ENCODE data around the gene ESPN. TPM values are rescaled to one million over a fixed set of nuclear protein-coding genes. Genes with fewer than 3 reads are reported as not detected.
A peak's percentile ranks its signal among the peaks of the same experiment; 100 is the strongest.
"Not testable (repeated sequence)": the region's sequence is repeated elsewhere in the genome, so short reads cannot be mapped to it uniquely, and the experiment has no call there.

ESPN gene
- total RNA-seq, 1 experiment from 2014 or later: 0.07 TPM

- in situ Hi-C loops (cut with HindIII; ENCODE audit: low sequenced_read_pairs): no loop called here
- DNase-seq (ENCODE audit: low spot score): no peak
Observed at GRCh38 chr1:6443339-6444115, 19.0 kb downstream of the ESPN start.

DNA sequence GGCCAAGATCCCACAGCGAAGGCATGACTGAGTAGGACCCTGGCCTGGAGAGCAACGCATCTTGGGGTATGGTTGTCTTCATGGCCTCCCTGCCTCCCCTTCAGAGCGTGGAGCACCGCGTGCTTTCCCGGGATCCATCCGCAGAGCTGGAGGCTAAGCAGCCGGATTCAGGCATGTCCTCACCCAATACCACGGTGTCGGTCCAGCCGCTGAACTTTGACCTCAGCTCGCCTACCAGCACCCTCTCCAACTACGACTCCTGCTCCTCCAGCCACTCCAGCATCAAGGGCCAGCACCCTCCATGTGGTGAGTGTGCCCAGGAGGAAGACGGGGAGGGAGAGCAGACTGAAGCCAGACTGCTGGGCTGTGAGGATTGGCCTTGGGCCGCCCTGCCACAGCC, 19.8 kb downstream of the ESPN start:
- in situ Hi-C loops (cut with HindIII; ENCODE audit: low sequenced_read_pairs): no loop called here
- DNase-seq (ENCODE audit: low spot score): no peak

- in situ Hi-C loops (cut with HindIII; ENCODE audit: low sequenced_read_pairs): no loop called here
- peak; percentile 78 for DNase-seq (ENCODE audit: low spot score)
Observed at GRCh38 chr1:6445062-6445763, 20.6 kb downstream of the ESPN start.

DNA sequence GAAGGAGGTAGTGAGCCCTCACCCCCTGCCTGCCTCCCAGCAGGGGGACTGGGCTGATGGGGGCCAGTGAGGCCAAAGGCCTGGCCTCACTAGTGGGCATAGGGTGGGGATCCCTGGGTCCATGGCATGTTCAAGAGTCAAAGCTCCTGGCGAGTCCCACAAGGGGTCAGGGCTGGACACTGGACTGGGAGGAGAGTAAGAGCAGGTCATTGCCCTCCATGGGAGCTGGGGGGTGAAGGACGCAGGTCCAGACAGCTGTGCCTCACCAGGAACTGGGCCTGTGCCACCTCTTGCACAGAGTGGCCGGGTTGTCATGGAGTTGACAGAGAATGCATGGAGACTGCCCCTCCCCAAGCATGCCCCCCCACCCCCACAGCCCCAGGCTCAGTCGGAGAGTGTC, 21.4 kb downstream of the ESPN start:
- DNase-seq (ENCODE audit: low spot score); in situ Hi-C loops (cut with HindIII; ENCODE audit: low sequenced_read_pairs): not testable (repeated sequence)

GRCh38 chr1:6446665-6447015, 22.1 kb downstream of the ESPN start:
- in situ Hi-C loops (cut with HindIII; ENCODE audit: low sequenced_read_pairs): no loop called here
- DNase-seq (ENCODE audit: low spot score): no peak

DNA sequence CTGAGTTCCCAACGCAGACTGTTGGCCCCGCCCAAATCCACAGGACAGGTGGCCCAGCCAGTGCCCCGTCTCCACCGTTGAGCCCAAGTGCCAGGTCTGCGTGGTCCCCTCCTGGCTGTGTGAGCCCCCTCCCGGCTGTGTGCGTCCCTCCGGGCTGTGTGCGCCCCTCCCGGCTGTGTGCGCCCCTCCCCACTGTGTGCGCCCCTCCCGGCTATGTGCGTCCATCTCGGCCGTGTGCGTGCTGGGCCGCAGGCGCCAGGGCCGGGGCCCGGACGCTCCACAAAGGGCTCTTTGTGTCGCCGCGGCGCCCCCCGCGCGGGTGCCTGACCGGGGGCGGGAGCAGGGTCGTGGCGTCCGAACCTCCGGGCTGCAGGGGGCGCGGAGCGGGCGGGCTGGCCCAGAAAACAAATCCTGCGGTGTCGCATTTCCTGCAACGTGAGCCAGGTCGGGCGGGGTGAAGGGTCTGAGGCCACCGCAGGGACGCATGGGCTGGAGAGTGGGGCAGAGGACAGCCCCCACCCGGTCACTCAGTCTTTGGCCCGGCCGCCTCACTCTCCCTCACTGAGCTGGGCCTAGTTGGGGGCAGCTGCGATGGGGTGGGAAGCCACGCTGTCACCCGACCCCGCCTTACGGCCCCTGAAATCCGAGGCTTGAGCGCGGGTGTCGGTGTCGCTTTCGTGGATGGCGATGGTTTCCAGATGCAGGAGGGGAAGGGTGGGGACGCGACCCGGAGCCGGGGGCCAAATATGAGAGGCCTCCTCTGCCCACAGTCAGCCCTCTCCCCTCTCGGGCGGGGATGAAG, 22.6 kb downstream of the ESPN start:
- in situ Hi-C loops (cut with HindIII; ENCODE audit: low sequenced_read_pairs): no loop called here
- no peak for DNase-seq (ENCODE audit: low spot score)

DNA sequence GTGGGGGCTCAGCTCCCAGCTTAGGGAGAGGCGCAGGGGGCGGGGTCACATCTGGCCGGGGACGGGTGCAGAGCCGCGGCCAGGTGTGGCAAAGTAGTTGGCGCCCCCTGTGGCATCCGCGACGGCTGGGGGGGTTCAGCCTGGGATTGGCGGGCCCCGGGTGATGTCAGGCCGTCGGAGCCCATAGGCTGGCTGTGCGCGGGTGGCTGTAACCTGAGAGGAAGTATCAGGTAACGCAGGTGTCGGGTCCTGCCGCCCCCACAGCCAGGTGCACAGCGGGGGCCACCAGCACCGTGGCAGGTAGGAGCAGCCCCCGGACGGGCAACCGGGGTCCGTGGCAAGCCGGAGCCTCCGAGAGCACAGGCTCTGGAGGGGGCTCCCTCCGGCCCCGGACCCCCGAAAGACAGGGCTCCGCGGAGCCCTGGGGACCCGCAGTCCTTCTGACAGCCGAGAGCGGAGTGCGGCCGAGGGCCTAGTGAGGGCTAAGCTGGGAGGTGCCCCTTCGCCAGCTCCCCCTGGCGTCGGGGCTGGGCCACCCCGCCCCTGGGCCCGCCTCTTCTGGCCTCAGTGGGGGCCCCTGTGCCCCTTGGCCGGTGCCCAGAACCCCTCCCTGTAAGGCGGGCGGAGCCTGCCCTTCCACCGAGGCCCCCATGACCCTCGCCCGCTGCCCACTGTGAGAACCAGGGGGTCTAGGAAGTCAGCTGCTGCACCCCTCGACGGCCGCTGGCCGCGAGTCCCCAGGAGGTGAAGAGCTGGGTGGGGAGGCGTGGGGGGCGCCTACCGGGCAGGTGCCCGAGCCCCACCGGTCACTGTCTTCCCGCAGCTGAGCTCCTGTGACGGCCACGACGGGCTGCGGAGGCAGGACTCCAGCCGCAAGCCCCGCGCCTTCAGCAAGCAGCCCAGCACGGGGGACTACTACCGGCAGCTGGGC, 23.5 kb downstream of the ESPN start:
- DNase-seq (ENCODE audit: low spot score): no peak
- in situ Hi-C loops (cut with HindIII; ENCODE audit: low sequenced_read_pairs): no loop called here

- peak; percentile 37 for DNase-seq (ENCODE audit: low spot score)
- in situ Hi-C loops (cut with HindIII; ENCODE audit: low sequenced_read_pairs): no loop called here
Observed at GRCh38 chr1:6448749-6449631, 24.4 kb downstream of the ESPN start.

- no peak for DNase-seq (ENCODE audit: low spot score)
- in situ Hi-C loops (cut with HindIII; ENCODE audit: low sequenced_read_pairs): no loop called here
Observed at GRCh38 chr1:6450005-6450450, 25.5 kb downstream of the ESPN start.

- DNase-seq (ENCODE audit: low spot score); in situ Hi-C loops (cut with HindIII; ENCODE audit: low sequenced_read_pairs): not testable (repeated sequence)
Observed at GRCh38 chr1:6450486-6450885, 25.9 kb downstream of the ESPN start.

DNA sequence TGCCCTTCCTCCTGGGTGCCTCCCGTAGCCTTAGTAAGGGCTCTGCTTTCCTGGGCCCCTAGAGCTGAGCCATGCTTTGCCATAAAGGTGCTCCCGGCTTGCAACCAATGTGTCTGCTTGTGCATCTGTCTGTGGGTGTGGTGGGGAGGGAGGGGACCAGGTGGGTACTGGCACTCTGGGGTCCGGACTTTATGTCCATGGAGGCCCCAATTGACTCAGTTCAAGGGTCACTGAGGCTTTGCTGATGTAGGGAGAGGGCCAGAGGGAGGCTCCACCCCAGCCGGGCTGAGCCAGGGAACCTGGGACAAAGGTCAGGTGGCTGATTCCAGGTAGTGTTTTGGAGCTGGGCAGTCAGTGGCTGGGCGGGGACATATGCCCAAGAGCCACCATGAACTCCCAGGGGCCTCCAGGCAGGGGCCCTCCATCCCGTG, 26.4 kb downstream of the ESPN start:
- DNase-seq (ENCODE audit: low spot score): no peak
- in situ Hi-C loops (cut with HindIII; ENCODE audit: low sequenced_read_pairs): no loop called here

GRCh38 chr1:6453895-6454855, 29.6 kb downstream of the ESPN start:
- DNase-seq (ENCODE audit: low spot score): not testable (repeated sequence)

GRCh38 chr1:6454856-6455751, 30.5 kb downstream of the ESPN start:
- DNase-seq (ENCODE audit: low spot score): no peak
- in situ Hi-C loops (cut with HindIII; ENCODE audit: low sequenced_read_pairs): no loop called here

More at GRCh38 chr1:6453895-6454855, 29.6 kb downstream of the ESPN start:
- in situ Hi-C loops (cut with HindIII; ENCODE audit: low sequenced_read_pairs): not testable (repeated sequence)

DNA sequence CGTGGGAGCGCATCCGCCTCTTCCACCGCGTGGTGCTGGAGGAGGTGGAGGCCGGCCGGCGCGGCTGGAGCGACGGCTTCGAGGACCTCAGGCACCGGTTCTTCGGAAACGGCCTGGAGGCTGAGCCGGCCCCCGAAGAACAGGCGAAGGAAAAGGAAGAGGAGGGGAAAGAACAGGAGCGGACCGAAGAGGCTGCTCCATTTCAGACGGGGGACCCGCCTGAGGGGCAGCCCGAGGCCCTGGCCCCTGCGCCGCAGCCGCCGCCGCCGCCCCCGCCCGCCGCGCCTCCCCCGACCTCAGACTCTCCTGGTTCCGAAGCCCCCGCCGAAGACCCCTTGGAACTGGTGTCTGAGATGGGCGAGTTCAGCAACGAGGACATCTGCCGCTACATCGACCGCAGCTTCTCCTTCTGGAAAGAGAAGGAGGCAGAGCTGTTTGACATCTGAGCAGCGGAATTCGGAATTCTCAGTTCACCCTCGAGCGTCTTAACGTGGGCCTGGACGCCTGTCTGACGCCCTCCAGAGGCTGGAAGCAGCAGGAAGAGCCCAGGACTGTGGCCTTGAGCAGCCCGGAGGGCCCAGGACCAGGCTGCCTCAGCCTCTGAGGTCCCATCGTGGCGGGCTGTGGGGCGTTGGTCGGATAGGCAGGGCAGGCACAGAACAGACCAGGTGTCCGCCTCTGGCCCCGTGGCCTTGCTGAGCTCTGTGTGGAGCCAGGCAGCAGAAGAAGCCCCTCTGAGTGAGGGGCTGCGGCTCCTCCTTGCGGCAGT, 31.4 kb downstream of the ESPN start:
- DNase-seq (ENCODE audit: low spot score); in situ Hi-C loops (cut with HindIII; ENCODE audit: low sequenced_read_pairs): not testable (repeated sequence)

DNA sequence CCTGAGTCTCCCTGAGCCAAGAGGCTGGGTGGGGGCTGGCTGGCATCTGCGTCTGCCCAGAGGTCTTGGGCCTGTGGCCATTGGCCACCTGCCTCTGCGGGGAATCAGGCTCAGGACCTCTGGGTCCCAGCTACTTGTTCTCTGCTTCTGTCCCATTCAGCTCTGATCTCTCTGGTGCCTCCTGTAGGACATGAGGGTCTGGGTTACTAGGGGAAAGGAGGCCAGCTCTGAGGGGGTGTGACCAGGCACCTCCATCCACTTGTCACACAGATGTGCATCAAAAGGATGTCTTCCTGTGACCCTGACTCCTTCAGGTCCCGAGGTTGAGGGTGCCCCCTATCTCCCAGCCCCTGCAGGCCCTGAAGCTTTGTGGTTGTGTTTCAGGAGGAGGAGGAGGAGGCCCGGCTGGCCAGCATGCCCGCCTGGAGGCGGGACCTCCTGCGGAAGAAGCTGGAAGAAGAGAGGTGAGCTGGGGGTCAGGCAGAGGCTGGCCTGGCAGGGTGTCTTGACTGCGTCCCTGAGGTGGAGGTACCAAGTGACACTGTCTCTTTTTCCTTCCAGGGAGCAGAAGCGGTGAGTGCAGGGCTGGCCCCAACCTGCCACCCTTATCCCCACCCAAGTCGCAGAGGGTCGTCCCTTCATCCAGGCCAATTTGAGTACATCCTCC, 32.4 kb downstream of the ESPN start:
- in situ Hi-C loops (cut with HindIII; ENCODE audit: low sequenced_read_pairs): no loop called here
- no peak for DNase-seq (ENCODE audit: low spot score)

Measured in G401 (cell line).